Skin epidermis (tissue), 12 donors: Measurements from ENCODE around the gene C2CD5.
A peak's percentile ranks its signal among the peaks of the same experiment; 100 is the strongest.

ENCODE experiments used
- H3K27ac ChIP-seq, 21 experiments: fragments of 200-600 bp; sonication (generic) in 11 of 21; one replicate each; pipeline ENCODE4 v1.5.0; 2020; ENCODE audit warnings: mild to moderate bottlenecking in 3 of 21, inconsistent platforms in 2 of 21, moderate library complexity in 2 of 21
- H3K4me3 ChIP-seq, 7 experiments: fragments of 200-600 bp; sonication (generic) in 2 of 7; one replicate each; pipeline ENCODE4 v1.5.0; 2020; ENCODE audit warnings: inconsistent platforms in 2 of 7, mild to moderate bottlenecking in 2 of 7, moderate library complexity in 1 of 7

Gene C2CD5

GRCh38 chr12:22437031-22437806 lies 107.1 kb downstream of the C2CD5 start:
- Histone ChIP-seq H3K4me3 (peak overlapping the region in 1 of 7 experiments; percentile 6), H3K27ac (peak overlapping the region in 15 of 21 experiments; percentile 15 to 82 (median 58))

DNA sequence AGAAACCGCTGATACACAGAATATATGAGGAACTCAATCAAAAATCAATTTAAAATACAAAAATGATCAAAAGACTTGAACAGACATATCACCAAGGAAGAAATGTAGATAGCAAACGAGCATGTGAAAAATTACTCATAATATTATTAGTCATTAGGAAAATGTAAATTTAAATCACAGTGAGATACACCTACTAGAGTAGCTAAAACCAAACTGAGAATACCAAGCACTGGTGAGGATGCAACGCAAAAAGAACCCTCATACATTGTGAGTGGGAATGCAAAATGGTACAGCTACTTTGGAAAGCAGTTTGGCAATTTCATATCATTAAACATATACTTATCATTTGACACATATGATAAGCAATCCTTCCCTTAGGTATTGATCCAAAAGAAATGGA lies 108.8 kb downstream of the C2CD5 start:
- H3K27ac ChIP-seq, result no peak overlapping the region

DNA sequence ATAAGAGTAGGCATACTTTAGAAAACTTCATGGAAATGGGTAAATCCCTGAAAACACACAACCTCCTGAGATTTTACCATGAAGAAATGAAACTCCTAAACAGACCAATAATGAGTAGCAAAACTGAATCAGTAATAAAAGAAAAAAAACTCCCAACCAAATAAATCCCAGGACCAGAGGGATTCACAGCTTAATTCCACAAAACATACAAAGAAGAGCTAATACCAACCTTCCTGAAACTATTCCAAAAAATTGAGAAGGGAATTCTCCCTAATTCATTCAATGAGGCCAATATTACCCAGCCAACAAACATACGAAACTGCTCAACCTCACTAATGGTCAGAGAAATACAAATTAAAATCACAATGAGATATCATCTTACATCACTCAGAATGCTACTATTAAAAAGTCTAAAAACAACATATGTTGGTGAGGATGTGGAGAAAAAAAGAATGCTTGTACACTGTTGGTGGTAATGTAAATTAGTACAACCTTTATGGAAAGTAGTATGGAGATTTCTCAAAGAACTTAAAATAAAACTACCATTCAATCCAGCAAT lies 112.6 kb downstream of the C2CD5 start:
- H3K27ac ChIP-seq, result peak overlapping the region in 1 of 21 experiments; percentile 7
- no peak overlapping the region for H3K4me3 ChIP-seq

More for the DNA sequence above, 108.8 kb downstream of the C2CD5 start:
- no peak overlapping the region for H3K4me3 ChIP-seq

DNA sequence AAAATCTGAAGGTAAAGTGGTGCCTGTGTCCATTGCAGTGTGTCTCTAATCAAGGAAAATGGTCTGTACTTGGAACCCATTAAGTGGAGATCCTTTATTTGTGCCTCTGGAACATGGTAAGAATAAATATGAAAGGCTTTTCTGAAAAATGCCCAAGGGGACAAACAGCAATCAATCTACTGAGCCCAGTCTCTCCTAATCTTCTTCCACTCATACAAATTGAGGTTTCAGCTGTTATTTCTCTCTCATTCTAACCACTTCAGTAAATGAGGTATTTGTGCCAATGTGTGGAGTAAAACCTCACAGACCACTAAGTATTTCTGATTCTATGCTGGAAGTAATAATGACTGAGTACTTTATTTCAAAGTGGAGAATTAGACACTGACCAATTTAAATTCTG lies 127.5 kb downstream of the C2CD5 start:
- no peak overlapping the region for H3K4me3 ChIP-seq
- peak overlapping the region in 4 of 21 experiments; percentile 28 to 41 (median 38) for H3K27ac ChIP-seq

- Histone ChIP-seq H3K27ac (peak overlapping the region in 6 of 21 experiments; percentile 2 to 41 (median 38)), H3K4me3 (no peak overlapping the region)
These were observed 128.7 kb downstream of the C2CD5 start for GRCh38 chr12:22415342-22416309.

DNA sequence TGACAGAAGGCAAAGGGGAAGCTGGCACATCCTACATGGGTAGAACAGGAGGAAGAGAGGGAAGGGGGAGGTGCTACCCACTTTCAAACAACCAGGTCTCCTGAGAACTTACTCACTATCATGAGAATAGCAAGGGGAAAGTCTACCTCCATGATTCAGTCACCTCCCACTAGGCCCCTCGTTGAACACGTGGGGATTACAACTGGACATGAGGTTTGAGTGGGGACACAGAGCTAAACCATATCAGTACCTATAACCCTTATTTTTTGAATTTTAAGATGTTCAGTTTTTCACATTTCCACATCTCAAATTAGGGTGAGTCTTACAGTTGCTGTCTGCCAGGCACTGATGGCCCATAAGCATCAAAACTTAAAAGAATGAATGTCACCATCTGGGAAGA lies 129.6 kb downstream of the C2CD5 start:
- Histone ChIP-seq H3K27ac (peak overlapping the region in 4 of 21 experiments; percentile 5 to 44 (median 34)), H3K4me3 (no peak overlapping the region)

DNA sequence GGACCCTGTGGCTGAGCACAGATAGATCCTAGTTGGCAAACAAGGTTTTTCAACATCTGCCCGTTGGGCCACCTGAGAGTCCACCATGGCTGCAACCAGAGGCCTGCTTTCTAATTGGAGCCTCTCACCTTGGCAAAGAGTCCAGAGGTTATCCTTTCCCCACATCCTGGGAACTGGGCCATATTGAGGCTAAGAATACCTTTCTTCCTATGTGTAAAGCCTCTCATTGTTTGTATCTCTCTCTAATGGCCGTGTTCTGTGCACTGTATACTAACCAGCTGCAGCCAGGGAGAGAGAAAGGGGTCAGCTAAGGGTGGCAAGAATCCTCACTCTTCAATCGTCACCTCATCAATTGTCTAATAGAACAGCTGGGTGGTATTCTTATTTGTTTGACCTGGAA lies 130.8 kb downstream of the C2CD5 start:
- peak overlapping the region in 5 of 21 experiments; percentile 17 to 95 (median 88) for H3K27ac ChIP-seq
- no peak overlapping the region for H3K4me3 ChIP-seq

DNA sequence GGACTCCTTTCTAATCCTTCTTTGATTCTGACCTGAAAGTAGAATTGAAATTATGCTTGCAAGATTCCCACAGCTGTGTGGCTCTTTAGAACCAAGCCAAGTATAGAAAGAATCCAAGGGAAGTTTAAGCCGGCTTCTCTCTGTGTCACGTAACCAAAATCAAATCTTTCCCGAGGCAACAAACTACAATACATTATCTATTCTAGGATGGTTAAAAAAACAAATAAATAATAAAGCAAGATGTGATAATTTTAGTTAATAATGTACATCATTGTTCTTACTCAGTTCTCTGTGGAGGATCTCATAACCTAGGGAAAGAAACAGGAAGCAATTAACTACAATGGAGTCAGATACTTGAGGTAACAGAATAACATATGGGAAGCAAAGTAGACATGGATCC lies 131.8 kb downstream of the C2CD5 start:
- peak overlapping the region in 8 of 21 experiments; percentile 19 to 95 (median 87) for H3K27ac ChIP-seq
- peak overlapping the region in 1 of 7 experiments; percentile 4 for H3K4me3 ChIP-seq

- Histone ChIP-seq H3K27ac (peak overlapping the region in 17 of 21 experiments; percentile 19 to 95 (median 65)), H3K4me3 (peak overlapping the region in 1 of 7 experiments; percentile 25)
These were observed 133.9 kb downstream of the C2CD5 start for GRCh38 chr12:22410486-22410885.

DNA sequence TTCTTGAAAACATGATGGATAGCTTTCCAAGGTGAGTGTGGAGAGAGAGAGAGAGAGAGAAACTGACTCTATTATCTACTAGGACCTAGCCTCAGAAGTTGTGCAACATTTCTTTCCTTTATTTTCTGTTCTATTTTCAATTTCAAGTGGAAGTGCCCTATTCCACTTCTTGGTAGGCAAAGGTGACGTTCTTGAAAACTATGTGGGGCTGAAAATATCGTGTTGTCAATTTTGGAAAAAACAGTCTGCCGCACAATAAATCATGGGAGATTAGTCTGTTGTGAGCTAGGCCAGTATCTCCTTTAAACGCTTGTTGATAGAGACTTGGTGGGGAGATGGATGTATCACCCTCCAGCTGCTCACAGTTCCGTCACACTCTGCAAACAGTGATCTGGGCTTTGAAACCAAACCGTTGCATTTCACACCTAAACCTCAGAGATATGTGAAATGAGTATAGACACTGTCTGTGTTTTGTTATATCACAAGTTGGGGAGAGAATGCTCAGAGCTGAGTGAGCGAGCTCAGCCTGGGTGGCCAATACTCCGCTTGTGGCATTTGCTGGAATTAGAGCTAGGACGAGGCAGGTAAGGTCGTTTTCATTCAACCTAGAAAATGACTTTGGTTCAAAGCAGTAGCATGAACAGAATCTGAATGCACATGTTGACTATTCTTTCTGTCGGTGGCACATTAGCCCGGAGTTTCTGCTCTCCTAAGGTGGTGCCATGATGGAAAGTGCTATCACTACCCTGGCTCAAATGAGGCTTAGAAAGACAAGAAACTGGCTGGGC lies 134.8 kb downstream of the C2CD5 start:
- H3K27ac ChIP-seq, result peak overlapping the region in 20 of 21 experiments; percentile 7 to 95 (median 69)
- peak overlapping the region in 1 of 7 experiments; percentile 25 for H3K4me3 ChIP-seq

- H3K27ac ChIP-seq, result peak overlapping the region in 17 of 21 experiments; percentile 36 to 95 (median 77)
- H3K4me3 ChIP-seq, result no peak overlapping the region
These were observed 135.5 kb downstream of the C2CD5 start for GRCh38 chr12:22408610-22409376.

GRCh38 chr12:22407397-22407796 lies 136.9 kb downstream of the C2CD5 start:
- Histone ChIP-seq H3K4me3 (no peak overlapping the region), H3K27ac (peak overlapping the region in 10 of 21 experiments; percentile 42 to 95 (median 68))

DNA sequence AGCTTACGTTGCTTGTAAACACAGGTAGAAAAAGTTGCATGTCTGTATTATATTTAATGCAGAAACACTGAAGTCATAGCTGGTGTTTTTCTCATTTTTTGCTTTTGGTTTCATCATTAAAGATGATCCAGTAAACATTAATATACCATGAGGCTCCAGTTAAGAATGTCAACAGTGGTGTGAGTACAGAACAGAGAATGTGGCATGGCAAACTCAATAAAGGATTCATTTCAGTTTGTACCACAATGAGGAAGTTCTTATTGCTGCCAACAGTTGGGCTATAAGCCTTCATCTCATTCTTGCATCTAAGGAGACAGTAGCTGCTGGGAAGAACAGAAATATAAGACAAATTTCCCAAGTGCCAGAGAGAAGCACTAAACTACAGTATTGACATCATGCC lies 137.7 kb downstream of the C2CD5 start:
- Histone ChIP-seq H3K4me3 (no peak overlapping the region), H3K27ac (peak overlapping the region in 7 of 21 experiments; percentile 43 to 95 (median 88))

GRCh38 chr12:22399464-22400180 lies 144.7 kb downstream of the C2CD5 start:
- Histone ChIP-seq H3K4me3 (no peak overlapping the region), H3K27ac (peak overlapping the region in 1 of 21 experiments; percentile 88)
